ENCODE measurements around the gene POU2AF3.
"Not testable (repeated sequence)": the region's sequence is repeated elsewhere in the genome, so short reads cannot be mapped to it uniquely, and the experiment has no call there.

Gene POU2AF3

DNA sequence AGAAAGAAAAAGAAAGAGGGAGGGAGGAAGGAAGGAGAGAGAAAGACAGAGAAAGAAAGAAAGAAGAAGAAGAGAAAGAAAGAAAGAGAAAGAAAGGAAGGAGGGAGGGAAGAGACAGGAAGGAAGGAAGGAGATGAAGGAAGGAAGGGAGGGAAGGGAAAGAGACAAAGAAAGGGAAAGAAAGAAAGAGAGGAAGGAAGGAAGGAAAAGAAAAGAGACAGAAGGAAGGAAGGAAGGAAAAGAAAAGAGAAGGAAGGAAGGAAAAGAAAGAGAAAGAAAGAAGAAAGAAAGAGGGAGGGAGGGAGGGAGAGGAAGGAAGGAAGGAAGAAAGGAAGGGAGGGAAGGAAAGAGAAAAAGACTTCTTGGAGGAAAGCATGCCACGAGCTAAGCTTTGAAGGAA, 33.7 kb upstream of the POU2AF3 start:
- no peak overlapping the region for H3K27ac ChIP-seq
- no peak for TF ChIP-seq ZFX (IDR thresholded peaks at IDR 0.05; ENCODE audit: borderline replicate concordance)
- TF ChIP-seq, protein P1, sequence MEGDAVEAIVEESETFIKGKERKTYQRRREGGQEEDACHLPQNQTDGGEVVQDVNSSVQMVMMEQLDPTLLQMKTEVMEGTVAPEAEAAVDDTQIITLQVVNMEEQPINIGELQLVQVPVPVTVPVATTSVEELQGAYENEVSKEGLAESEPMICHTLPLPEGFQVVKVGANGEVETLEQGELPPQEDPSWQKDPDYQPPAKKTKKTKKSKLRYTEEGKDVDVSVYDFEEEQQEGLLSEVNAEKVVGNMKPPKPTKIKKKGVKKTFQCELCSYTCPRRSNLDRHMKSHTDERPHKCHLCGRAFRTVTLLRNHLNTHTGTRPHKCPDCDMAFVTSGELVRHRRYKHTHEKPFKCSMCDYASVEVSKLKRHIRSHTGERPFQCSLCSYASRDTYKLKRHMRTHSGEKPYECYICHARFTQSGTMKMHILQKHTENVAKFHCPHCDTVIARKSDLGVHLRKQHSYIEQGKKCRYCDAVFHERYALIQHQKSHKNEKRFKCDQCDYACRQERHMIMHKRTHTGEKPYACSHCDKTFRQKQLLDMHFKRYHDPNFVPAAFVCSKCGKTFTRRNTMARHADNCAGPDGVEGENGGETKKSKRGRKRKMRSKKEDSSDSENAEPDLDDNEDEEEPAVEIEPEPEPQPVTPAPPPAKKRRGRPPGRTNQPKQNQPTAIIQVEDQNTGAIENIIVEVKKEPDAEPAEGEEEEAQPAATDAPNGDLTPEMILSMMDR (IDR thresholded peaks at IDR 0.05), result no peak

DNA sequence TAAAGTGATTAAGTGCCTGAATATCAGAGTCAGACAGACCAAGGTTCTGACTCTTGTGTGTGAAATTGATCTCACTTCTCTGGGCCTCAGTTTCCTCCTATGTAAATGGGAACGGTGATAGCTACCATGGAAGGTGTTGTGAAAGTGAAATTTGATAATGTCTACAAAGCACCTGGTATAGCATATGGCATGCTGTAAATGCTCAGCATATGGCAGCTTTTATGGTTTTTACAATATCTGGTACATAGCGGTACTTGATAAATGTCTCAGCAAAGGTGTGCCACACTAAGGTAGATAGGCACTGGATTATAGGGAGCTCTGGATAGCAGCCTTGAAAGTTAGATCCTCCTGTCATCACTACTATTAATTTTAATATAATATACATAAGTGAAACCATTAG, 32.9 kb upstream of the POU2AF3 start:
- no peak overlapping the region for H3K27ac ChIP-seq
- TF ChIP-seq ZFX (IDR thresholded peaks at IDR 0.05; ENCODE audit: borderline replicate concordance), result no peak
- TF ChIP-seq, protein P1 (IDR thresholded peaks at IDR 0.05), result no peak

DNA sequence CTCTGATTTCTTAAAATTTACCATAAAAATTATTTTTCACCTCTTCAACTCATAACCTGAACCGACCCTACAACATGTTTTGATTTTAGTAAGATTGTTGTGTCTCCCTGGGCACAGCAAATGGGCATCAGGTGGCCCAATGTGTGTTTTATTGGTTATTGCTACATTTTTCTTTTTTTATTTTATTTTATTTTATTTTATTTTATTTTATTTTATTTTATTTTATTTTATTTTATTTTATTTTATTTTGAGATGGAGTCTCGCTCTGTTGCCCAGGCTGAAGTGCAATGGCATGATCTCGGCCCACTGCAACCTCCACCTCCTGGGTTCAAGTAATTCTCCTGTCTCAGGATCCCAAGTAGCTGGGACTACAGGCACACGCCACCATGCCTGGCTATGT, 30.0 kb upstream of the POU2AF3 start:
- not testable (repeated sequence) for H3K27ac ChIP-seq

DNA sequence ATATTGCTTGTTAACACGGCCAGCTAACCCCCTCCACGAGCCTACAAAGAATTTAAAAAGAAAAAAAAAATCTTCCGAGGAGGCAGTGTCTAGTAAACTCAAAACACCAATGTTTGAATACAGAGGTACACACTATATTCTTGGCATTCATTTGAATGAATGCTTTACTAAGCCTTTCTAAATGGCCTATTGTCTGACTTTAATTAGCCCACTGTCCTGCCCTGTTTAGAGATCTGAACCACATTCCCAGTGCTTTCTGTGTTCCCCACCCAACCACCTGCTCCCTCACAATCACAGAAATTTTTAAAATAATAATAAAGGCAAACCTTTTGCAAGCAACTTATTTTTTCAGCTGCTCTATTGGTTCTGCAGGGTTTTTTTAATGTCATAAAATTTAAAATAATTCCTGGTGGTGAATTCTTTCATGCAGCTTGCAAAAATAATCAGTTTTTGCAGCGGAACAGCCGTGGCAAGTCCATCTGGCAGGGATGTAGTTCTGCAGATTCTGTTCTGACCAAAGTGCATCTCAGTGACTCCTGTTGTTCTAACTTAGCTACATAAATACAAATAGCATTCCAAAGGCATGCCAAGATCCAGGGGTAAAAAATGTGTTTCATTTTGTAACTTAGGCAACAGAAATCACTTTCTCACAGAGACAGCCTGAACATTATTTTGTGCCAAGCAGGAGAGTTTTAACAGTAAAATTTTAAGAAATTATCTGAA, 29.0 kb upstream of the POU2AF3 start:
- no peak for TF ChIP-seq ZFX (IDR thresholded peaks at IDR 0.05; ENCODE audit: borderline replicate concordance)
- TF ChIP-seq, protein P1 (IDR thresholded peaks at IDR 0.05), result no peak
- H3K27ac ChIP-seq, result no peak overlapping the region

DNA sequence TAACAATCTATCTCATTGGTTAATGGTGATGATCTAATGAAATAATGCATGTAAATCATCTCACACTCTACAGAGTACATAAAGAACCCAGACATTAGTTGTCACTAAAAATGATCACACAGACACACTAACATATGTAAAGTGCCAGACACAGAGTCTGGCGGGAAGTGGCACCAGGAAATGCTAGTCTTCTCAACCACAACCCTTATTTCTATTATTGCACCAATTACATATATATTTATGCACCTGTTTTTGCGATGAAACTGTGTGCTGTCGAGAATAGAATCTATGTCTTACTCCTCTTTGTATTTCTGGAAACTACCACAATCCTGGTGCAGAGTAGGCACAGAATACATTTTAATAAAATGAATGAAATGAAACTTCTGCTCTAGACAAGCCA, 25.9 kb upstream of the POU2AF3 start:
- TF ChIP-seq, protein P1 (IDR thresholded peaks at IDR 0.05), result no peak
- TF ChIP-seq ZFX (IDR thresholded peaks at IDR 0.05; ENCODE audit: borderline replicate concordance), result no peak

GRCh38 chr11:111282562-111283075, 15.7 kb upstream of the POU2AF3 start:
- H3K27ac ChIP-seq, result no peak overlapping the region
- TF ChIP-seq, protein P1 (IDR thresholded peaks at IDR 0.05), result no peak
- no peak for TF ChIP-seq ZFX (IDR thresholded peaks at IDR 0.05; ENCODE audit: borderline replicate concordance)

More for the DNA sequence above, 25.9 kb upstream of the POU2AF3 start:
- no peak overlapping the region for H3K27ac ChIP-seq

GRCh38 chr11:111283945-111284481, 14.3 kb upstream of the POU2AF3 start:
- TF ChIP-seq ZFX (IDR thresholded peaks at IDR 0.05; ENCODE audit: borderline replicate concordance), result no peak
- TF ChIP-seq, protein P1 (IDR thresholded peaks at IDR 0.05), result no peak
- no peak overlapping the region for H3K27ac ChIP-seq

Measured in 22Rv1 (cell line).